ENCODE measurements around the gene VRTN. TPM values are rescaled to one million over a fixed set of nuclear protein-coding genes. Genes with fewer than 3 reads are reported as not detected.

VRTN gene
- polyA plus RNA-seq, 4 donors: 0.24 to 0.85 TPM; not detected in 2

Other genes starting within 250 kb of the VRTN start
- not detected for gene VSX2, start 109.0 kb upstream of the VRTN start, polyA plus RNA-seq
- 100 to 1,000 TPM in 1 of 4 donors, 10 to 100 TPM in 3; 31.1 to 138 (median 51.7) TPM for gene ABCD4, start 45.5 kb upstream of the VRTN start, polyA plus RNA-seq
- 1 to 10 TPM in 1 of 4 donors, under 1 TPM in 1, not detected in 2; 0.06 to 3.0 TPM for gene SYNDIG1L, start 77.7 kb downstream of the VRTN start, polyA plus RNA-seq
- 100 to 1,000 TPM; 106 to 504 (median 209) TPM for gene NPC2, start 144.8 kb downstream of the VRTN start, polyA plus RNA-seq
- 10 to 100 TPM; 23.4 to 37.4 (median 27.8) TPM for gene ISCA2, start 145.3 kb downstream of the VRTN start, polyA plus RNA-seq

Data from small intestine (tissue), 4 donors.